GM23338 (cell line): ENCODE measurements around the gene SLC29A1. TPM values are rescaled to one million over a fixed set of nuclear protein-coding genes. Genes with fewer than 3 reads are reported as not detected.

Source experiments
- ATAC-seq: fragments of 200-7000 bp; cut with Tn5 transposase; 3 replicates; pipeline ENCODE4 v1.9.1; 2020
- DNase-seq: peaks from one replicate; pipeline ENCODE4 v3.0.0-alpha.2; 2015; ENCODE audit warnings: low spot score
- H2AFZ ChIP-seq: fragments of 200-600 bp; sonication (generic); 2 replicates; pipeline ENCODE4 v1.8.0; 2016; ENCODE audit warnings: antibody characterized with exemption, mild to moderate bottlenecking, moderate library complexity
- H3F3A ChIP-seq: fragments of 200-600 bp; sonication (generic); replicated peaks from 2 replicates; pipeline ENCODE4 v1.8.0; 2017; ENCODE audit warnings: antibody characterized with exemption, mixed run types, low read depth
- H3K27ac ChIP-seq: fragments of 200-600 bp; sonication (generic); 2 replicates; pipeline ENCODE4 v1.6.1; 2016; ENCODE audit warnings: low read depth
- H3K27me3 ChIP-seq: fragments of 200-600 bp; sonication (generic); 2 replicates; pipeline ENCODE4 v1.8.0; 2016; ENCODE audit warnings: mild to moderate bottlenecking, mixed run types, moderate library complexity; ENCODE audit not compliant: insufficient read depth
- H3K36me3 ChIP-seq: fragments of 200-600 bp; sonication (generic); 2 replicates; pipeline ENCODE4 v1.8.0; 2016; ENCODE audit warnings: mild to moderate bottlenecking; ENCODE audit not compliant: insufficient read depth
- H3K4me1 ChIP-seq: fragments of 200-600 bp; sonication (generic); 2 replicates; pipeline ENCODE4 v1.8.0; 2016; ENCODE audit warnings: mild to moderate bottlenecking, moderate library complexity; ENCODE audit not compliant: insufficient read depth
- H3K4me2 ChIP-seq: fragments of 200-600 bp; sonication (generic); 2 replicates; pipeline ENCODE4 v1.7.1; 2017; ENCODE audit warnings: mixed run types
- H3K4me3 ChIP-seq: fragments of 200-600 bp; sonication (generic); 2 replicates; pipeline ENCODE4 v1.6.1; 2016; ENCODE audit warnings: mixed run types
- H3K79me2 ChIP-seq: fragments of 200-600 bp; sonication (generic); replicated peaks from 2 replicates; pipeline ENCODE4 v1.8.0; 2017; ENCODE audit warnings: mild to moderate bottlenecking; ENCODE audit not compliant: insufficient read depth
- H3K9me2 ChIP-seq: fragments of 200-600 bp; sonication (generic); 2 replicates; pipeline ENCODE4 v1.8.0; 2017; ENCODE audit not compliant: insufficient read depth
- H4K20me1 ChIP-seq: fragments of 200-600 bp; sonication (generic); replicated peaks from 2 replicates; pipeline ENCODE4 v1.8.0; 2017; ENCODE audit warnings: mild to moderate bottlenecking; ENCODE audit not compliant: insufficient read depth
- H3K27ac Mint-ChIP-seq: 2 replicates; pipeline ENCODE4 v1.8.0; 2020; ENCODE audit warnings: inconsistent platforms, mild to moderate bottlenecking, moderate library complexity, mixed read lengths
- H3K27me3 Mint-ChIP-seq: 3 replicates; pipeline ENCODE4 v1.8.0; 2022; ENCODE audit warnings: low read depth, mild to moderate bottlenecking, moderate library complexity, mixed read lengths, inconsistent platforms; ENCODE audit not compliant: insufficient read depth, poor library complexity
- H3K36me3 Mint-ChIP-seq: 3 replicates; pipeline ENCODE4 v1.8.0; 2021; ENCODE audit warnings: low read depth, mild to moderate bottlenecking, inconsistent platforms, moderate library complexity, mixed read lengths
- H3K4me1 Mint-ChIP-seq: 3 replicates; pipeline ENCODE4 v1.8.0; 2020; ENCODE audit warnings: mild to moderate bottlenecking, inconsistent platforms, mixed read lengths
- H3K4me3 Mint-ChIP-seq: 3 replicates; pipeline ENCODE4 v1.8.0; 2021; ENCODE audit warnings: moderate library complexity, mild to moderate bottlenecking, inconsistent platforms, mixed read lengths
- H3K9me3 Mint-ChIP-seq: 3 replicates; pipeline ENCODE4 v1.8.0; 2020; ENCODE audit warnings: moderate library complexity, mild to moderate bottlenecking, inconsistent platforms, mixed read lengths
- ZNF114 ChIP-seq: fragments of 250-450 bp; sonication (Bioruptor Pico); IDR thresholded peaks from 2 replicates; pipeline ENCODE4 v1.5.0; 2020; ENCODE audit warnings: mild to moderate bottlenecking, moderate library complexity
- polyA plus RNA-seq: library from polyadenylated mRNA; unstranded; fragments of >200 nt; fragmentation: Nextera tagmentation; extraction: Ambion mirVana; gene quantifications from 2 replicates; pipeline ENCODE4 v1.2.1, GENCODE V29; 2016
- total RNA-seq: library from RNA; depleted of rRNA; stranded (reverse); fragments of >200 nt; shearing (Covaris generic); gene quantifications from 2 replicates; pipeline ENCODE4 v1.2.3, GENCODE V29; 2014
- TF ChIP-seq, protein P1 (sequence below): fragments of 250-450 bp; sonication (Bioruptor Pico); IDR thresholded peaks from 2 replicates; pipeline ENCODE4 v1.5.0; 2020; ENCODE audit warnings: mild to moderate bottlenecking, moderate library complexity
- TF ChIP-seq, protein P2 (sequence below), 2 experiments: fragments of 200-600 bp in 1 of 2; sonication (generic) in 1 of 2; conservative IDR thresholded peaks; 2 replicates each; pipeline versions ENCODE4 v1.5.1 to v1.6.1; 2016 to 2017; ENCODE audit warnings: antibody characterized with exemption in 2 of 2, low read depth in 2 of 2, mild to moderate bottlenecking in 2 of 2, moderate library complexity in 1 of 2

SLC29A1 gene
- total and polyA plus RNA-seq, 2 experiments from 2014 or later = 73.1 to 169 TPM

DNA sequence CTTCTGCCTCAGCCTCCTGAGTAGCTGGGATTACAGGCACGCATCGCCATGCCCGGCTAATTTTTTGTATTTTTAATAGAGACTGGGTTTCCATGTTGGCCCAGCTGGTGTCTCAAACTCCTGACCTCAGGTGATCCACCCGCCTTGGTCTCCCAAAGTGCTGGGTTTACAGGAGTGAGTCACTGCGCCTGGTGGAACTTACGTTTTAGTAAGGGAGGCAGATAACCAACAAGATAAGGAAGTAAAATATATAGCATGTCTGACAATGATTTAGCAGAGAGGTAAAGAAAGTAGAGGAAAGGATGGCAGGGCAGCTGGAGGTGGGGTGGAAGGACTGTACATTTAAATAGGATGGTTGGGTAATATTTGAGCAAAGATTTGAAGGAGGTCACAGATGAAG, 19.4 kb upstream of the SLC29A1 start (continued):
- TF ChIP-seq, protein P1, sequence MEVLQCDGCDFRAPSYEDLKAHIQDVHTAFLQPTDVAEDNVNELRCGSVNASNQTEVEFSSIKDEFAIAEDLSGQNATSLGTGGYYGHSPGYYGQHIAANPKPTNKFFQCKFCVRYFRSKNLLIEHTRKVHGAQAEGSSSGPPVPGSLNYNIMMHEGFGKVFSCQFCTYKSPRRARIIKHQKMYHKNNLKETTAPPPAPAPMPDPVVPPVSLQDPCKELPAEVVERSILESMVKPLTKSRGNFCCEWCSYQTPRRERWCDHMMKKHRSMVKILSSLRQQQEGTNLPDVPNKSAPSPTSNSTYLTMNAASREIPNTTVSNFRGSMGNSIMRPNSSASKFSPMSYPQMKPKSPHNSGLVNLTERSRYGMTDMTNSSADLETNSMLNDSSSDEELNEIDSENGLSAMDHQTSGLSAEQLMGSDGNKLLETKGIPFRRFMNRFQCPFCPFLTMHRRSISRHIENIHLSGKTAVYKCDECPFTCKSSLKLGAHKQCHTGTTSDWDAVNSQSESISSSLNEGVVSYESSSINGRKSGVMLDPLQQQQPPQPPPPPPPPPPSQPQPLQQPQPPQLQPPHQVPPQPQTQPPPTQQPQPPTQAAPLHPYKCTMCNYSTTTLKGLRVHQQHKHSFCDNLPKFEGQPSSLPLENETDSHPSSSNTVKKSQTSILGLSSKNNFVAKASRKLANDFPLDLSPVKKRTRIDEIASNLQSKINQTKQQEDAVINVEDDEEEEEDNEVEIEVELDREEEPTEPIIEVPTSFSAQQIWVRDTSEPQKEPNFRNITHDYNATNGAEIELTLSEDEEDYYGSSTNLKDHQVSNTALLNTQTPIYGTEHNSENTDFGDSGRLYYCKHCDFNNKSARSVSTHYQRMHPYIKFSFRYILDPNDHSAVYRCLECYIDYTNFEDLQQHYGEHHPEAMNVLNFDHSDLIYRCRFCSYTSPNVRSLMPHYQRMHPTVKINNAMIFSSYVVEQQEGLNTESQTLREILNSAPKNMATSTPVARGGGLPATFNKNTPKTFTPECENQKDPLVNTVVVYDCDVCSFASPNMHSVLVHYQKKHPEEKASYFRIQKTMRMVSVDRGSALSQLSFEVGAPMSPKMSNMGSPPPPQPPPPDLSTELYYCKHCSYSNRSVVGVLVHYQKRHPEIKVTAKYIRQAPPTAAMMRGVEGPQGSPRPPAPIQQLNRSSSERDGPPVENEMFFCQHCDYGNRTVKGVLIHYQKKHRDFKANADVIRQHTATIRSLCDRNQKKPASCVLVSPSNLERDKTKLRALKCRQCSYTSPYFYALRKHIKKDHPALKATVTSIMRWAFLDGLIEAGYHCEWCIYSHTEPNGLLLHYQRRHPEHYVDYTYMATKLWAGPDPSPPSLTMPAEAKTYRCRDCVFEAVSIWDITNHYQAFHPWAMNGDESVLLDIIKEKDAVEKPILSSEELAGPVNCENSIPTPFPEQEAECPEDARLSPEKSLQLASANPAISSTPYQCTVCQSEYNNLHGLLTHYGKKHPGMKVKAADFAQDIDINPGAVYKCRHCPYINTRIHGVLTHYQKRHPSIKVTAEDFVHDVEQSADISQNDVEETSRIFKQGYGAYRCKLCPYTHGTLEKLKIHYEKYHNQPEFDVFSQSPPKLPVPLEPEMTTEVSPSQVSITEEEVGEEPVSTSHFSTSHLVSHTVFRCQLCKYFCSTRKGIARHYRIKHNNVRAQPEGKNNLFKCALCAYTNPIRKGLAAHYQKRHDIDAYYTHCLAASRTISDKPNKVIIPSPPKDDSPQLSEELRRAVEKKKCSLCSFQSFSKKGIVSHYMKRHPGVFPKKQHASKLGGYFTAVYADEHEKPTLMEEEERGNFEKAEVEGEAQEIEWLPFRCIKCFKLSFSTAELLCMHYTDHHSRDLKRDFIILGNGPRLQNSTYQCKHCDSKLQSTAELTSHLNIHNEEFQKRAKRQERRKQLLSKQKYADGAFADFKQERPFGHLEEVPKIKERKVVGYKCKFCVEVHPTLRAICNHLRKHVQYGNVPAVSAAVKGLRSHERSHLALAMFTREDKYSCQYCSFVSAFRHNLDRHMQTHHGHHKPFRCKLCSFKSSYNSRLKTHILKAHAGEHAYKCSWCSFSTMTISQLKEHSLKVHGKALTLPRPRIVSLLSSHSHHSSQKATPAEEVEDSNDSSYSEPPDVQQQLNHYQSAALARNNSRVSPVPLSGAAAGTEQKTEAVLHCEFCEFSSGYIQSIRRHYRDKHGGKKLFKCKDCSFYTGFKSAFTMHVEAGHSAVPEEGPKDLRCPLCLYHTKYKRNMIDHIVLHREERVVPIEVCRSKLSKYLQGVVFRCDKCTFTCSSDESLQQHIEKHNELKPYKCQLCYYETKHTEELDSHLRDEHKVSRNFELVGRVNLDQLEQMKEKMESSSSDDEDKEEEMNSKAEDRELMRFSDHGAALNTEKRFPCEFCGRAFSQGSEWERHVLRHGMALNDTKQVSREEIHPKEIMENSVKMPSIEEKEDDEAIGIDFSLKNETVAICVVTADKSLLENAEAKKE (CRISPR knock-in tag) = no peak

DNA sequence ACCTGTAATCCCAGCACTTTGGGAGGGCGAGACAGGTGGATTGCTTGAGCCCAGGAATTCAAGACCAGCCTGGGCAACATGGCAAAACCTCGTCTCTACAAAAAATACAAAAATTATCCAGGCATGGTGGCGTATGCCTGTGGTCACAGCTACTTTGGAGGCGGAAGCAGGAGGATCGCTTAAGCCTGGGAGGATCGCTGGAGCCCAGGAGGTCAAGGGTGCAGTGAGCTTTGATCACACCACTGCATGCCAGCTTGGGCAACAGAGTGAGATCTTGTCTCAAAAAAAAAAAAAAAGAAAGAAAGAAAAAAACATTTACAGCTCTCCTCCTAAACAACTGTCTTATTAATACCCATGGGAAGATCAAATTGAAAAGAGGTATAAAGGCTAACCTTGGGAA, 15.4 kb upstream of the SLC29A1 start:
- Histone ChIP-seq H3F3A (peaks cover 4% of the 10 kb centered on the region; the same call in 1 of the 2 replicates), H3K27ac (no peak overlapping the region), H3K4me3 (no peak overlapping the region), H3K36me3 (no peaks in the 10 kb centered on the region), H2AFZ (no peak overlapping the region), H3K27me3 (no peaks in the 10 kb centered on the region), H3K4me1 (peaks cover 30% of the 10 kb centered on the region), H3K9me2 (no peaks in the 10 kb centered on the region), H4K20me1 (no peaks in the 10 kb centered on the region), H3K79me2 (no peaks in the 10 kb centered on the region), H3K4me2 (no peak overlapping the region)
- no peaks in the 10 kb centered on the region for H3K9me3 Mint-ChIP-seq
- H3K27ac Mint-ChIP-seq = no peak overlapping the region
- no peaks in the 10 kb centered on the region for H3K36me3 Mint-ChIP-seq
- H3K4me1 Mint-ChIP-seq = peaks cover 37% of the 10 kb centered on the region
- no peak for ATAC-seq
- H3K27me3 Mint-ChIP-seq = peaks cover 12% of the 10 kb centered on the region
- no peak overlapping the region for H3K4me3 Mint-ChIP-seq
- no peak for DNase-seq
- no peak for TF ChIP-seq ZNF114 (CRISPR knock-in tag)
- TF ChIP-seq, protein P2, sequence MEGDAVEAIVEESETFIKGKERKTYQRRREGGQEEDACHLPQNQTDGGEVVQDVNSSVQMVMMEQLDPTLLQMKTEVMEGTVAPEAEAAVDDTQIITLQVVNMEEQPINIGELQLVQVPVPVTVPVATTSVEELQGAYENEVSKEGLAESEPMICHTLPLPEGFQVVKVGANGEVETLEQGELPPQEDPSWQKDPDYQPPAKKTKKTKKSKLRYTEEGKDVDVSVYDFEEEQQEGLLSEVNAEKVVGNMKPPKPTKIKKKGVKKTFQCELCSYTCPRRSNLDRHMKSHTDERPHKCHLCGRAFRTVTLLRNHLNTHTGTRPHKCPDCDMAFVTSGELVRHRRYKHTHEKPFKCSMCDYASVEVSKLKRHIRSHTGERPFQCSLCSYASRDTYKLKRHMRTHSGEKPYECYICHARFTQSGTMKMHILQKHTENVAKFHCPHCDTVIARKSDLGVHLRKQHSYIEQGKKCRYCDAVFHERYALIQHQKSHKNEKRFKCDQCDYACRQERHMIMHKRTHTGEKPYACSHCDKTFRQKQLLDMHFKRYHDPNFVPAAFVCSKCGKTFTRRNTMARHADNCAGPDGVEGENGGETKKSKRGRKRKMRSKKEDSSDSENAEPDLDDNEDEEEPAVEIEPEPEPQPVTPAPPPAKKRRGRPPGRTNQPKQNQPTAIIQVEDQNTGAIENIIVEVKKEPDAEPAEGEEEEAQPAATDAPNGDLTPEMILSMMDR (conservative IDR thresholded peaks at IDR 0.05; ENCODE audit: low read depth in 2 of 2) = no peak
